ENCODE data around the gene EPC1.
A peak's percentile ranks its signal among the peaks of the same experiment; 100 is the strongest.

Gene EPC1

GRCh38 chr10:32379318-32379949, 32.5 kb upstream of the EPC1 start (continued):
- TF ChIP-seq PRDM2 (tag by site-specific recombination; IDR thresholded peaks at IDR 0.05; ENCODE audit: borderline replicate concordance) (no peak), KLF16 (tag by site-specific recombination; IDR thresholded peaks at IDR 0.05) (no peak), ZNF513 (tag by site-specific recombination; IDR thresholded peaks at IDR 0.05) (no peak), AEBP2 (tag by site-specific recombination; IDR thresholded peaks at IDR 0.05; ENCODE audit: borderline replicate concordance) (no peak), ZNF280C (tag by site-specific recombination; IDR thresholded peaks at IDR 0.05) (no peak), KLF9 (tag by site-specific recombination; IDR thresholded peaks at IDR 0.05; ENCODE audit: low read depth) (peak; percentile 46; the same call in 1 of the 2 replicates), ZNF544 (tag by site-specific recombination; IDR thresholded peaks at IDR 0.05) (no peak), ZFHX2 (tag by site-specific recombination; conservative IDR thresholded peaks at IDR 0.05) (0 out of 2 replicates have a peak, but pooled peaks have one; percentile 5), ZNF221 (tag by site-specific recombination; IDR thresholded peaks at IDR 0.05; ENCODE audit: borderline replicate concordance) (no peak), ZNF518A (tag by site-specific recombination; conservative IDR thresholded peaks at IDR 0.05; ENCODE audit: low read depth) (no peak), ZNF473 (tag by site-specific recombination; IDR thresholded peaks at IDR 0.05) (no peak), ZNF692 (tag by site-specific recombination; IDR thresholded peaks at IDR 0.05) (no peak), PRDM10 (tag by site-specific recombination; IDR thresholded peaks at IDR 0.05) (peak; percentile 80), ZNF341 (tag by site-specific recombination; IDR thresholded peaks at IDR 0.05; ENCODE audit: low read depth) (no peak), KLF1 (tag by site-specific recombination; IDR thresholded peaks at IDR 0.05) (no peak), BCL11A (tag by site-specific recombination; IDR thresholded peaks at IDR 0.05; ENCODE audit: low read depth) (no peak)
